Neural progenitor cell (in vitro differentiated cells): Measurements from ENCODE around the gene FOXG1. TPM values are rescaled to one million over a fixed set of nuclear protein-coding genes. Genes with fewer than 3 reads are reported as not detected.

Experiments used
- DNase-seq: peaks from one replicate; pipeline ENCODE4 v3.0.0-alpha.2; 2016; ENCODE audit warnings: low spot score
- H2AFZ ChIP-seq: fragments of 200-600 bp; sonication (generic); replicated peaks from 2 replicates; pipeline ENCODE4 v1.6.1; 2016; ENCODE audit warnings: antibody characterized with exemption
- H3F3A ChIP-seq: fragments of 200-600 bp; sonication (generic); 2 replicates; pipeline ENCODE4 v1.6.1; 2016; ENCODE audit warnings: antibody characterized with exemption, low read depth
- H3K27ac ChIP-seq: fragments of 200-600 bp; sonication (generic); 2 replicates; pipeline ENCODE4 v1.5.1; 2016; ENCODE audit warnings: mild to moderate bottlenecking
- H3K27me3 ChIP-seq: fragments of 200-600 bp; sonication (generic); 2 replicates; pipeline ENCODE4 v1.6.1; 2016; ENCODE audit warnings: mild to moderate bottlenecking, moderate library complexity
- H3K36me3 ChIP-seq: fragments of 200-600 bp; sonication (generic); 2 replicates; pipeline ENCODE4 v1.5.1; 2016
- H3K4me1 ChIP-seq: fragments of 200-600 bp; sonication (generic); 2 replicates; pipeline ENCODE4 v1.6.1; 2016; ENCODE audit warnings: mixed run types
- H3K4me2 ChIP-seq: fragments of 200-600 bp; sonication (generic); 2 replicates; pipeline ENCODE4 v1.6.1; 2016
- H3K4me3 ChIP-seq: fragments of 200-600 bp; sonication (generic); 2 replicates; pipeline ENCODE4 v1.5.1; 2016
- H3K79me2 ChIP-seq: fragments of 200-600 bp; sonication (generic); 2 replicates; pipeline ENCODE4 v1.6.1; 2016; ENCODE audit warnings: low read depth
- H3K9ac ChIP-seq: fragments of 200-600 bp; sonication (generic); 2 replicates; pipeline ENCODE4 v1.6.1; 2016
- H3K9me3 ChIP-seq: fragments of 200-600 bp; sonication (generic); 2 replicates; pipeline ENCODE4 v1.5.1; 2016; ENCODE audit warnings: low read depth
- H4K20me1 ChIP-seq: fragments of 200-600 bp; sonication (generic); 2 replicates; pipeline ENCODE4 v1.6.1; 2016; ENCODE audit warnings: low read depth
- H3K27ac Mint-ChIP-seq: 3 replicates; pipeline ENCODE4 v1.8.0; 2021; ENCODE audit warnings: mixed read lengths
- H3K27me3 Mint-ChIP-seq: 2 replicates; pipeline ENCODE4 v1.8.0; 2022; ENCODE audit warnings: low read depth, mild to moderate bottlenecking, inconsistent platforms, moderate library complexity, mixed read lengths; ENCODE audit not compliant: insufficient read depth
- H3K36me3 Mint-ChIP-seq: 3 replicates; pipeline ENCODE4 v1.8.0; 2021; ENCODE audit warnings: mixed read lengths
- H3K4me1 Mint-ChIP-seq: 3 replicates; pipeline ENCODE4 v1.8.0; 2021; ENCODE audit warnings: mixed read lengths
- H3K4me3 Mint-ChIP-seq: 3 replicates; pipeline ENCODE4 v1.8.0; 2021; ENCODE audit warnings: mild to moderate bottlenecking, moderate library complexity, mixed read lengths
- H3K9me3 Mint-ChIP-seq: 3 replicates; pipeline ENCODE4 v1.8.0; 2020; ENCODE audit warnings: mixed read lengths
- CTCF ChIP-seq: fragments of 200-600 bp; sonication (generic); IDR thresholded peaks from 2 replicates; pipeline ENCODE4 v1.5.1; 2017; ENCODE audit warnings: antibody characterized with exemption, mild to moderate bottlenecking
- EZH2 ChIP-seq: fragments of 200-600 bp; sonication (generic); IDR thresholded peaks from 2 replicates; pipeline ENCODE4 v1.6.1; 2017; ENCODE audit warnings: antibody characterized with exemption, mild to moderate bottlenecking, moderate library complexity
- EZH2phosphoT487 ChIP-seq: fragments of 200-600 bp; sonication (generic); IDR thresholded peaks from 2 replicates; pipeline ENCODE4 v1.6.1; 2017; ENCODE audit warnings: antibody characterized with exemption
- total RNA-seq: library from RNA; depleted of rRNA; stranded (reverse); fragments of >200 nt; gene quantifications from 2 replicates; pipeline ENCODE4 v1.2.3, GENCODE V29; 2015; ENCODE audit warnings: low replicate concordance

The FOXG1 gene
- total RNA-seq, 1 donor from 2014 or later: 0.69 TPM

GRCh38 chr14:28762303-28762954 is 4.2 kb upstream of the FOXG1 start:
- H3F3A ChIP-seq: peaks cover 32% of the 10 kb centered on the region

GRCh38 chr14:28762955-28763326 is 3.6 kb upstream of the FOXG1 start:
- peaks cover 100% of the 10 kb centered on the region for H3K27me3 ChIP-seq
- peaks cover 18% of the 10 kb centered on the region for H3K4me1 ChIP-seq
- peaks cover 49% of the 10 kb centered on the region for H4K20me1 ChIP-seq
- TF ChIP-seq EZH2phosphoT487: no peak
- no peak for TF ChIP-seq CTCF
- no peak for TF ChIP-seq EZH2
- Mint-ChIP-seq H3K4me3 (peak overlapping the region; percentile 38), H3K27ac (no peak overlapping the region), H3K4me1 (peaks cover 36% of the 10 kb centered on the region), H3K9me3 (no peaks in the 10 kb centered on the region), H3K27me3 (peaks cover 81% of the 10 kb centered on the region), H3K36me3 (no peaks in the 10 kb centered on the region)
- no peaks in the 10 kb centered on the region for H3K9me3 ChIP-seq
- H2AFZ ChIP-seq: no peak overlapping the region
- no peaks in the 10 kb centered on the region for H3K79me2 ChIP-seq
- no peak overlapping the region for H3K9ac ChIP-seq
- no peak overlapping the region for H3K4me2 ChIP-seq
- H3K36me3 ChIP-seq: no peaks in the 10 kb centered on the region
- H3K4me3 ChIP-seq: no peak overlapping the region
- H3K27ac ChIP-seq: no peak overlapping the region
- peak; percentile 32 for DNase-seq
- H3F3A ChIP-seq: peaks cover 36% of the 10 kb centered on the region

More at GRCh38 chr14:28762303-28762954, 4.2 kb upstream of the FOXG1 start:
- no peak overlapping the region for H3K27ac ChIP-seq
- H3K4me3 ChIP-seq: no peak overlapping the region
- H3K79me2 ChIP-seq: no peaks in the 10 kb centered on the region
- Mint-ChIP-seq H3K4me1 (peaks cover 39% of the 10 kb centered on the region), H3K9me3 (no peaks in the 10 kb centered on the region), H3K4me3 (peak overlapping the region; percentile 38), H3K27me3 (peaks cover 82% of the 10 kb centered on the region), H3K36me3 (no peaks in the 10 kb centered on the region), H3K27ac (no peak overlapping the region)
- no peak overlapping the region for H2AFZ ChIP-seq
- H3K9ac ChIP-seq: no peak overlapping the region
- peaks cover 52% of the 10 kb centered on the region for H4K20me1 ChIP-seq
- DNase-seq: peak; percentile 23
- H3K4me1 ChIP-seq: peaks cover 18% of the 10 kb centered on the region
- H3K36me3 ChIP-seq: no peaks in the 10 kb centered on the region
- H3K27me3 ChIP-seq: peaks cover 100% of the 10 kb centered on the region
- TF ChIP-seq EZH2phosphoT487: no peak
- TF ChIP-seq CTCF: peak; percentile 19
- peak; percentile 24 for TF ChIP-seq EZH2
- H3K4me2 ChIP-seq: no peak overlapping the region
- no peaks in the 10 kb centered on the region for H3K9me3 ChIP-seq

GRCh38 chr14:28763751-28764256 is 2.8 kb upstream of the FOXG1 start:
- no peak overlapping the region for H3K27ac Mint-ChIP-seq
- H3K27me3 Mint-ChIP-seq: peaks cover 80% of the 10 kb centered on the region
- H3K4me2 ChIP-seq: peak overlapping the region; percentile 10
- H3K27me3 ChIP-seq: peaks cover 100% of the 10 kb centered on the region
- peaks cover 17% of the 10 kb centered on the region for H3K4me1 ChIP-seq
- H3K9me3 Mint-ChIP-seq: peaks cover 2% of the 10 kb centered on the region
- H3K36me3 ChIP-seq: no peaks in the 10 kb centered on the region
- no peaks in the 10 kb centered on the region for H3K9me3 ChIP-seq
- peaks cover 31% of the 10 kb centered on the region for H3K4me1 Mint-ChIP-seq
- H3K79me2 ChIP-seq: no peaks in the 10 kb centered on the region
- no peak overlapping the region for H2AFZ ChIP-seq
- H4K20me1 ChIP-seq: peaks cover 49% of the 10 kb centered on the region
- H3K4me3 ChIP-seq: no peak overlapping the region
- H3K9ac ChIP-seq: no peak overlapping the region
- TF ChIP-seq CTCF: no peak
- no peak for TF ChIP-seq EZH2
- TF ChIP-seq EZH2phosphoT487: no peak
- H3K4me3 Mint-ChIP-seq: peak overlapping the region; percentile 70
- H3F3A ChIP-seq: peaks cover 39% of the 10 kb centered on the region
- no peak for DNase-seq
- H3K27ac ChIP-seq: no peak overlapping the region
- no peaks in the 10 kb centered on the region for H3K36me3 Mint-ChIP-seq
